Endodermal cell (in vitro differentiated cells): ENCODE data around the gene TRPC4. TPM values are rescaled to one million over a fixed set of nuclear protein-coding genes. Genes with fewer than 3 reads are reported as not detected.

Source experiments
- DNase-seq: peaks from one replicate; pipeline ENCODE4 v3.0.0-alpha.2; 2017
- H3K27ac ChIP-seq: 2 replicates; pipeline ENCODE4 v1.5.1; 2013; ENCODE audit warnings: mild to moderate bottlenecking, low read depth, low read length, moderate library complexity
- H3K27me3 ChIP-seq: 2 replicates; pipeline ENCODE4 v1.6.1; 2013; ENCODE audit warnings: mild to moderate bottlenecking, low read length, moderate library complexity; ENCODE audit not compliant: insufficient read depth, control insufficient read depth, poor library complexity, severe bottlenecking
- H3K36me3 ChIP-seq: 2 replicates; pipeline ENCODE4 v1.7.0; 2013; ENCODE audit warnings: mild to moderate bottlenecking, low read length, moderate library complexity; ENCODE audit not compliant: control insufficient read depth, insufficient read depth
- H3K4me1 ChIP-seq: one replicate; pipeline ENCODE4 v1.7.0; 2013; ENCODE audit warnings: low read length; ENCODE audit not compliant: control insufficient read depth, insufficient read depth
- H3K4me3 ChIP-seq: 2 replicates; pipeline ENCODE4 v1.5.1; 2013; ENCODE audit warnings: mild to moderate bottlenecking, low read length, moderate library complexity
- H3K9ac ChIP-seq: 2 replicates; pipeline ENCODE4 v1.6.1; 2013; ENCODE audit warnings: mild to moderate bottlenecking, low read length, moderate library complexity; ENCODE audit not compliant: poor library complexity, severe bottlenecking; ENCODE audit errors: extremely low read depth
- H3K9me3 ChIP-seq: 2 replicates; pipeline ENCODE4 v1.6.1; 2013; ENCODE audit warnings: mild to moderate bottlenecking, low read length, moderate library complexity; ENCODE audit not compliant: control insufficient read depth
- H3K27ac Mint-ChIP-seq: 2 replicates; pipeline ENCODE4 v1.8.0; 2020; ENCODE audit warnings: mixed read lengths
- H3K27me3 Mint-ChIP-seq: 2 replicates; pipeline ENCODE4 v1.8.0; 2021; ENCODE audit warnings: mild to moderate bottlenecking, mixed read lengths; ENCODE audit not compliant: insufficient read depth
- H3K36me3 Mint-ChIP-seq: 2 replicates; pipeline ENCODE4 v1.8.0; 2020; ENCODE audit warnings: low read depth, mixed read lengths
- H3K4me1 Mint-ChIP-seq: 2 replicates; pipeline ENCODE4 v1.8.0; 2020; ENCODE audit warnings: mixed read lengths
- H3K4me3 Mint-ChIP-seq: 2 replicates; pipeline ENCODE4 v1.8.0; 2020; ENCODE audit warnings: mild to moderate bottlenecking, moderate library complexity, mixed read lengths
- H3K9me3 Mint-ChIP-seq: 2 replicates; pipeline ENCODE4 v1.8.0; 2020; ENCODE audit warnings: mild to moderate bottlenecking, mixed read lengths
- CTCF ChIP-seq: fragments of 200-600 bp; sonication (generic); conservative IDR thresholded peaks from 2 replicates; pipeline ENCODE4 v1.5.0; 2021; ENCODE audit warnings: antibody characterized with exemption, mild to moderate bottlenecking
- WGBS, 2 experiments: methylation state at CpG; one replicate each; pipeline versions ENCODE4 v1.1.5 to v1.1.7; 2013; ENCODE audit warnings: missing lambda C conversion rate in 2 of 2, mixed read lengths in 1 of 2; ENCODE audit not compliant: insufficient coverage in 1 of 2, insufficient read length in 1 of 2; 5-methylcytosine and 5-hydroxymethylcytosine counted together
- total RNA-seq, 2 donors: library from RNA; stranded (reverse); fragmentation: NEBNext Ultra II Directional in 1 of 2; extraction: Animal tissue kit (Norgen Biotek cat#: 25700) in 1 of 2; gene quantifications; 2 replicates in 1 of 2; 3 replicates in 1 of 2; pipeline ENCODE4 v1.2.1, GENCODE V29; 2021

Gene TRPC4
- total RNA-seq, 2 donors from 2014 or later: 22.5 to 28.5 TPM

GRCh38 chr13:37729876-37730275, 139.7 kb downstream of the TRPC4 start:
- Histone ChIP-seq H3K36me3 (no peaks in the 10 kb centered on the region), H3K27me3 (no peaks in the 10 kb centered on the region), H3K4me1 (no peaks in the 10 kb centered on the region), H3K4me3 (no peak overlapping the region), H3K27ac (no peak overlapping the region), H3K9ac (no peak overlapping the region), H3K9me3 (no peaks in the 10 kb centered on the region)
- no peaks in the 10 kb centered on the region for H3K27me3 Mint-ChIP-seq
- no peaks in the 10 kb centered on the region for H3K9me3 Mint-ChIP-seq
- no peak overlapping the region for H3K4me3 Mint-ChIP-seq
- WGBS, 2 experiments: 80 to 90% methylated on average over 1 to 2 of the region's 4 CpGs
- H3K4me1 Mint-ChIP-seq: peaks cover 10% of the 10 kb centered on the region
- no peak for TF ChIP-seq CTCF
- no peaks in the 10 kb centered on the region for H3K36me3 Mint-ChIP-seq
- no peak overlapping the region for H3K27ac Mint-ChIP-seq
- no peak for DNase-seq

GRCh38 chr13:37716420-37717195, 153.0 kb downstream of the TRPC4 start:
- Mint-ChIP-seq H3K4me3 (no peak overlapping the region), H3K9me3 (peaks cover 14% of the 10 kb centered on the region), H3K36me3 (peaks cover 14% of the 10 kb centered on the region), H3K4me1 (peaks cover 28% of the 10 kb centered on the region), H3K27ac (no peak overlapping the region), H3K27me3 (no peaks in the 10 kb centered on the region)
- DNase-seq: no peak
- H3K27me3 ChIP-seq: no peaks in the 10 kb centered on the region
- 89 to 91% methylated on average over 6 to 7 of the region's 8 CpGs for WGBS, 2 experiments
- H3K4me1 ChIP-seq: peaks cover 10% of the 10 kb centered on the region
- peaks cover 12% of the 10 kb centered on the region for H3K9me3 ChIP-seq
- no peaks in the 10 kb centered on the region for H3K36me3 ChIP-seq
- H3K9ac ChIP-seq: no peak overlapping the region
- TF ChIP-seq CTCF: no peak
- no peak overlapping the region for H3K27ac ChIP-seq
- no peak overlapping the region for H3K4me3 ChIP-seq

- Mint-ChIP-seq H3K27me3 (no peaks in the 10 kb centered on the region), H3K9me3 (peaks cover 14% of the 10 kb centered on the region), H3K36me3 (peaks cover 14% of the 10 kb centered on the region), H3K27ac (no peak overlapping the region), H3K4me1 (peaks cover 30% of the 10 kb centered on the region), H3K4me3 (no peak overlapping the region)
- Histone ChIP-seq H3K4me1 (peaks cover 10% of the 10 kb centered on the region), H3K27ac (no peak overlapping the region), H3K27me3 (no peaks in the 10 kb centered on the region), H3K9me3 (peaks cover 12% of the 10 kb centered on the region), H3K9ac (no peak overlapping the region), H3K4me3 (no peak overlapping the region), H3K36me3 (no peaks in the 10 kb centered on the region)
- TF ChIP-seq CTCF: no peak
- WGBS, 2 experiments: 92% methylated on average over 2 to 6 of the region's 6 CpGs
- DNase-seq: no peak
These were observed 154.0 kb downstream of the TRPC4 start for GRCh38 chr13:37715606-37716015.
